GM11168 (cell line): ENCODE measurements around the gene CATSPERD.
"Not testable (repeated sequence)": the region's sequence is repeated elsewhere in the genome, so short reads cannot be mapped to it uniquely, and the experiment has no call there.

Source experiments
- in situ Hi-C: fragments of 300-500 bp; cut with MboI; formaldehyde crosslinking; loops from one replicate; pipeline ENCODE4 v1.12.0; 2022; ENCODE audit warnings: low sequenced_read_pairs; ENCODE audit not compliant: unreplicated experiment

The CATSPERD gene

GRCh38 chr19:5697022-5697889 lies 23.2 kb upstream of the CATSPERD start:
- in situ Hi-C loops = no loop called here

GRCh38 chr19:5697890-5698634 lies 22.4 kb upstream of the CATSPERD start:
- in situ Hi-C loops = no loop called here

- in situ Hi-C loops = no loop called here
Observed at GRCh38 chr19:5698635-5699422, 21.6 kb upstream of the CATSPERD start.

DNA sequence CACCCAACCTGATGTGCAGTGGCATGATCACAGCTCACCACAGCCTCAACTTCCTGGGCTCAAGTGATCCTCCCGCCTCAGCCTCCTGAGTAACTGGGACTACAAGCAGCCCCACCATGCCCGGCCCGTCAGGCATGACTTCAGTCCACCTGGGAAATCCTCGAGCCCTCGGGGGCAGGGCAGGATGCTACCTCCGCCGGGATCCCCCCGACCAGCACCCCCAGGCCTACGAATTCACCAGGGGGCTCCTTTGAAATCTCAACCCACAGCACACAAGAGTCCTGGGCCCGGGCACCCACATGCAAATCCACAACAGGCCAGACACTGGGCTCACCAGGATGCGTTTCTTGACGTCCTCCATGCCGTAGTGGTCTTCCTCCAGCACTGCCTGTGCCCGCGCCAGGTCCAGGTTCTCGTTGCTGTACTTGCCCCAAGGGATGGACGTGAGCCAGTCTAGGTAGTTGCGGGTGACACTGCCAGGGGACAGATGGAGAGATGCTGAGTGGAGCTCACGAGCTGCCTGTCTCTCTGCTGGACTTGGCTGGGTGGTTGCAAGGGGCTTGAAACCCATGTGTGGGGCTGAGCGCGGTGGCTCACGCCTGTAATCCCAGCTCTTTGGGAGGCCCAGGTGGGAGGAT lies 19.9 kb upstream of the CATSPERD start:
- in situ Hi-C loops = no loop called here

GRCh38 chr19:5702053-5702410 lies 18.4 kb upstream of the CATSPERD start:
- in situ Hi-C loops = not testable (repeated sequence)

DNA sequence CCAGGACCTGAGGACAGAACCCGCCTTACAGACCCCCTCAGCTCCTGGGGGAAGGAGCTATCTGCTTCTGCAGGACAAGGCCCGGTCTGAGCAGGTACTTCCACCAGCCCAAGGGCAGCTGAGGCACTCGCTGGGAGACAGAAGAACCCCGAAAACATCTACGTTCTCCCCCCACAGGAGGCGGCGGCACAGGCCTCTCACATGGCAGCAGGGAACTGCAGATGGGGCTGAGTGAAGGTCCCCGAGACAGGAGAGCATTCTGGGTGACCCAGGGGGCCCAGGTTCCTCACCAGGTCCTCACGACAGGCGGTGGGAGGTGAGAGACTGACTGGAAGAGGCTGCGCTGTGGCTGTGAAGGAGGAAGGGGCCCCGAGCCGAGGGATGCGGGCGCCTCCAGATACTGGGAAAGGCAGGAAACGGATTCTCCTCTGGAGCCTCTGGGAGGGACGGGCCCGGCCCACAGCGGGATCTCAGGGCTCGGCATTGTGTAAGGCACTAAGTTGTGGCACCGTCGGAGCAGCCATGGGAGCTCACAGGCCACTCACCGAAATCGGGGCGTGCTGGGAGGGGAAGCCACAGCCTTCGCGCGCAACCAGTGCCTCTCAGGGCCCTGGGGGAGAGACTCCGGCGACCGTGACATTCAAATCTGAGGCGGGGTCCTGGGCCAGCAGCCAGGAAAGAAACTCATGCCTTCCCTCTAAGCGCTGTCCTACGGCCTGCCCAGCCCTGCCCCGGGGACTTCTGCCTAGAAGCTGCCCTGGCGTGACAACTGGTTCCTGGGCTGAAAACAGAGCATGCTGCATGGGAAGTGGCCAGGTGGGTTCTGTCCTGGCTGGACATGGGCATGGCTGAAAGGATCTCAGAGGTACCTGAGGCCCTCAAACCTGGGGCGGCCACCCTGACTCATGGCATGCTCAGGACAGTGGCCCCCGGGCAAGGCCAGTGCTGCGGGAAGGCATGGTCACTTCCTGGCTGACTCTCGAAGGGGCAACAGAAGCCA lies 16.3 kb upstream of the CATSPERD start:
- in situ Hi-C loops = no loop called here

- in situ Hi-C loops = no loop called here
Observed at GRCh38 chr19:5705552-5705951, 14.9 kb upstream of the CATSPERD start.

DNA sequence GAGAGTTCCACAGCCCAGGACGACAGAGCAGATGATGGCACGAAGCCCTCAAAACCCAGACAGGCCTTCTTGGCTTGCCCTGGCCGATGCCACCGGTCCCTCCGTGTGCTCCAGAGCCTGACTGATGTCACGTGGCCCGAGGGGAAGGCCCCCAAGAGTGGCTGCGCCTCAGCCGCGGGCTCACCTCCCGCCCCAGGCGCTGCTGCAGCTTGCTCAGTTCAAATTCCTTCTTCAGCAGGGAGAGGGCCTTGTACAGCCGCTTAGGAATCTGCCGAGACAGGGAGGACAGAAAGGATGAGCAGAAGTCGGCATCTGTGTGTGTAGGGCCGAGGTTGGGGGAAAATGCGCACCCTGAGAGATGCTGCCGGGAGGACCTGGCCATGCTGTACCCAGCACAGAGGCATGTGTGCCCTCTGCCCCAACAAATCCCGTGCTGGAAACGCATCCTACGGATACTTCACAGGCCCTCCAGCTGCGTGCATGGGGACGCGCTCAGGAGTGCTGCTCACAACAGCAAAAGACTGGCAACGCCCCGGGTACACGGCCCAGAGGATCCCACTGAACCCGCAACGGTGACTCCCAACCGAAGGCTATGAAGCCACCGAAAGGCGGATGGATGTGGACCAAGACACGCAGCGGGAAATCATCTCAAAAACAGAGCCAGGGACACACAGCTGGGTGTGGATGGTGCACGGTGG lies 13.4 kb upstream of the CATSPERD start:
- in situ Hi-C loops = no loop called here

GRCh38 chr19:5707576-5708575 lies 12.6 kb upstream of the CATSPERD start:
- in situ Hi-C loops = no loop called here

DNA sequence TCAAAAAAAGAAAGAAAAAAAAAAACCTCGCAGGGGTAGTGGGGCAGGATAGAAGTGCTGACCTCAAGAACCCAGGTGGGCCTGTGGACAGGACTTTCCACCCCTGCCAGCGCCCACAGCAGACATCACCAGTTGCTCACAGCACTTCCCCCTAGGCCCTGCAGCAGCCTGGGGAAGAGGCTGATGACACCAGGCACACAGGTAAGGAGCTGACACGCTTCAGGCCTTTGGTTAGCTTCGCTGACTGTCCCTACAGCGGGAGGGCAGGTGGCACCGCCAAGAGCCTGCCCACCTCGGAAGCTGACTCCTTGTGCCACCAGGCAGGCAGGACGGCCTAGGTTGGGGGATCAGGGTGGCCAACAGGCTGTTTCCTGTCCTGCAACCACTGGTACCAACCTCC lies 9.4 kb upstream of the CATSPERD start:
- in situ Hi-C loops = no loop called here

- in situ Hi-C loops = no loop called here
Observed at GRCh38 chr19:5711713-5712161, 8.7 kb upstream of the CATSPERD start.

DNA sequence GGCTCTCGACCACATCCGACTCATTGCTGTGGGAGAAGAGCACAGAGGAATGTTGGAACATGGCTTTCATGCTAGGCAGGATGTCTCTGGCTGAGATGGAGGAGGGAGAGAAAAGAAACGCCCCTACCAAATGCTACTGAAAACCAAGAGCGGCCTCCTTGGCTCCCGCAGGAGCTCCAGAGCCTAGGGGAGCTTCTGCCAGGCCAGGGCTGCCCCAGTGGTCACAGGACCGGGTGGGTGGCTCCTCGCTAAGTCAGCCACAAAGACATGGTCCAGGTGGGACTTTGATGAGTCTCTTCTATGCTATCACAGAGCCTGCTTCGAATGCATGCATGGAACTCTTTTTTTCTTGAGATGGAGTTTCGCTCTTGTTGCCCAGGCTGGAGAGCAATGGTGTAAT lies 7.2 kb upstream of the CATSPERD start:
- in situ Hi-C loops = no loop called here

GRCh38 chr19:5714816-5715215 lies 5.6 kb upstream of the CATSPERD start:
- in situ Hi-C loops = no loop called here

GRCh38 chr19:5717215-5717935 lies 3.1 kb upstream of the CATSPERD start:
- in situ Hi-C loops = no loop called here

DNA sequence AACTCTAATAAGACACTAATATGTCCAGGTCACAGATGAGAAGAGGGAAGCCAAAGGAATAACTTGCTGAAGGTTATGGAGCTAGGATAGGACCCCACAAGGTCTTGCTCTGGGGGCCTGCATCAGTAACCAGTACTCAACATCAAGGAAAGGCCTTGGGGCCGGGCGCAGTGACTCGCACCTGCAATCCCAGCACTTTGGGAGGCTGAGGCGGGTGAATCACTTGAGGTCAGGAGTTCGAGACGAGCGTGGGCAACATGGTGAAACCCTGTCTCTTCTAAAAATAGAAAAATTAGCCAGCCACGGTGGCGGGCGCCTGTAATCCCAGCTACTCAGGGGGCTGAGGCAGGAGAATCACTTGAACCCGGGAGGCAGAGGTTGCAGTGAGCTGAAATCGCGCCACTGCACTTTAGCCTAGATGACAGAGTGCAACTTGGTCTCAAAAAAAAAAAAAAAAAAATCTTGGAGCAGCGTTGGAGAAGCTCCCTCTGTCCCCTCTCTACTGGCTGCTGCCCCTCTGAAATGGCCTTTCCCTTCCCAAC lies 2.3 kb upstream of the CATSPERD start:
- in situ Hi-C loops = no loop called here

DNA sequence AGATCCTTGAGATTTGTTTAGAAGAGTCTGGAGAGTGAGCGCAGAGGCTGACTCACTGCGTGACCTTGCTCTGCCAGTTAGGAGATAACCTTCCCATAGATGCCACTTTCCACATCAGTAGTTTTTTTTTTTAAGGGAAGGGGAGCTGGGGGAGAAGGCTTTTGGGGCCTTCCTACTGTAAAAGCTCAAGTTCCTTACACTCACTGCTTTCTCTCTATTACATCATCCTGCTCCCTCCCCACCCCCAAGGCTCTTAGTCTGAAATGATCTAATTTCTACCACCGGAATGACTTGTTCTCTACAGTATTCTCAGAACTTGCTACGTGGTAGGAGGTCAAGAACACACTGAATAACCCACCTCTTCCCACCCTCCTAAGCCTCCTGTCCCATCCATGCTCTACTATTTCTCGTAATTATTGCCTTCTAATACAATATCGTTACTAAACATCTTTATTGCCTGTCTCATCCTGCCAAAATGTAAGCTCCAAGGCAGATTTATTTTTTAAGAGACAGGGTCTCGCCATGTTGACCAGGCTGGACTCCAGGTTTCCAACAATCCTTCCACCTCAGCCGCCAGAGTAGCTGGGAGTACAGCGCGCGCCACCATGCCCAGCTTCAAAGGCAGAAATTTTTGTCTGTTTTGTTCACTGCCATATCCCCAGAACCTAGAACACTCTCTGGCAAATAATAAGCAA lies 1.7 kb upstream of the CATSPERD start:
- in situ Hi-C loops = no loop called here
